IMR-90 (cell line): ENCODE data around the gene CNFN. TPM values are rescaled to one million over a fixed set of nuclear protein-coding genes. Genes with fewer than 3 reads are reported as not detected.

ENCODE experiments used
- ATAC-seq: fragments of 200-7000 bp; cut with Tn5 transposase; 2 replicates; pipeline ENCODE4 v1.9.1; 2020; ENCODE audit warnings: low read depth, mild to moderate bottlenecking, moderate library complexity
- BruUV-seq: library from RNA; stranded (reverse); fragments of 400-500 nt; replicated peaks from 2 replicates; lab custom pipeline; 2021; lab: Mats Ljungman, UMichigan
- CTCF ChIA-PET: fragments of 300-600 bp; formaldehyde crosslinking; extraction: SDS; loops from one replicate; lab custom pipeline; 2021; ENCODE audit warnings: antibody characterized with exemption; lab: Yijun Ruan, JAX
- POLR2A ChIA-PET: fragments of 300-600 bp; sonication (Branson Sonifier 250); formaldehyde crosslinking; loops from one replicate; lab custom pipeline; 2022; ENCODE audit warnings: antibody characterized with exemption; ENCODE audit not compliant: unreplicated experiment; lab: Charles Lee
- DNase-seq: peaks from one replicate; pipeline ENCODE4 v3.0.0; 2013
- H2AFZ ChIP-seq: replicated peaks from 2 replicates; pipeline ENCODE3; 2013; ENCODE audit warnings: low read length, mild to moderate bottlenecking; ENCODE audit not compliant: poor library complexity
- H2AK5ac ChIP-seq: 2 replicates; pipeline ENCODE4 v1.6.1; 2013; ENCODE audit warnings: low read depth, low read length, inconsistent platforms
- H2AK9ac ChIP-seq: replicated peaks from 2 replicates; pipeline ENCODE3; 2013; ENCODE audit warnings: mild to moderate bottlenecking, low read depth, low read length, moderate library complexity; ENCODE audit not compliant: poor library complexity
- H2BK120ac ChIP-seq: 2 replicates; pipeline ENCODE4 v1.6.1; 2013; ENCODE audit warnings: low read depth, low read length, inconsistent platforms
- H2BK15ac ChIP-seq: 3 replicates; pipeline ENCODE4 v1.6.1; 2013; ENCODE audit warnings: low read depth, low read length, inconsistent platforms
- H2BK20ac ChIP-seq: 2 replicates; pipeline ENCODE4 v1.6.1; 2013; ENCODE audit warnings: low read depth, mild to moderate bottlenecking, inconsistent platforms, low read length, moderate library complexity
- H2BK5ac ChIP-seq: 2 replicates; pipeline ENCODE4 v1.6.1; 2013; ENCODE audit warnings: mild to moderate bottlenecking, low read depth, low read length, inconsistent platforms; ENCODE audit not compliant: poor library complexity, severe bottlenecking
- H3K14ac ChIP-seq: replicated peaks from 2 replicates; pipeline ENCODE4 v1.6.1; 2013; ENCODE audit warnings: low read depth, low read length, inconsistent platforms
- H3K18ac ChIP-seq: 2 replicates; pipeline ENCODE4 v1.6.1; 2013; ENCODE audit warnings: low read depth, low read length, control low read depth
- H3K23ac ChIP-seq: 2 replicates; pipeline ENCODE4 v1.6.1; 2013; ENCODE audit warnings: low read depth, low read length, inconsistent platforms
- H3K27ac ChIP-seq: 2 replicates; pipeline ENCODE4 v1.5.1; 2013; ENCODE audit warnings: mild to moderate bottlenecking, control low read depth, low read length; ENCODE audit not compliant: insufficient read depth
- H3K27me3 ChIP-seq: 2 replicates; pipeline ENCODE4 v1.6.1; 2013; ENCODE audit warnings: low read length; ENCODE audit not compliant: control insufficient read depth, insufficient read depth
- H3K36me3 ChIP-seq: 2 replicates; pipeline ENCODE4 v1.6.1; 2013; ENCODE audit warnings: low read length, mixed read lengths; ENCODE audit not compliant: control insufficient read depth, insufficient read depth
- H3K4ac ChIP-seq: 2 replicates; pipeline ENCODE4 v1.6.1; 2013; ENCODE audit warnings: low read depth, low read length, inconsistent platforms
- H3K4me1 ChIP-seq: 2 replicates; pipeline ENCODE4 v1.6.1; 2013; ENCODE audit warnings: low read length, mixed read lengths; ENCODE audit not compliant: control insufficient read depth, insufficient read depth
- H3K4me2 ChIP-seq: 2 replicates; pipeline ENCODE4 v1.6.1; 2013; ENCODE audit warnings: low read depth, mild to moderate bottlenecking, control low read depth, low read length, moderate library complexity
- H3K4me3 ChIP-seq: 2 replicates; pipeline ENCODE4 v1.5.1; 2013; ENCODE audit warnings: low read depth, mild to moderate bottlenecking, control low read depth, low read length, moderate library complexity; ENCODE audit not compliant: insufficient read depth
- H3K56ac ChIP-seq: 2 replicates; pipeline ENCODE4 v1.6.1; 2013; ENCODE audit warnings: low read length, inconsistent platforms; ENCODE audit not compliant: insufficient read depth; ENCODE audit errors: extremely low read depth
- H3K79me1 ChIP-seq, 2 experiments: 2 replicates each; pipeline ENCODE4 v1.6.1; 2013; ENCODE audit warnings: low read length in 2 of 2, inconsistent platforms in 1 of 2, low read depth in 1 of 2
- H3K9ac ChIP-seq: 2 replicates; pipeline ENCODE4 v1.6.1; 2013; ENCODE audit warnings: low read depth, low read length, control low read depth
- H3K9me1 ChIP-seq: 2 replicates; pipeline ENCODE4 v1.6.1; 2013; ENCODE audit warnings: low read length, inconsistent platforms; ENCODE audit not compliant: insufficient read depth
- H3K9me3 ChIP-seq: 2 replicates; pipeline ENCODE4 v1.6.1; 2013; ENCODE audit warnings: low read length; ENCODE audit not compliant: control insufficient read depth, insufficient read depth
- H4K20me1 ChIP-seq: 2 replicates; pipeline ENCODE4 v1.6.1; 2013; ENCODE audit warnings: low read length, inconsistent platforms; ENCODE audit not compliant: insufficient read depth
- H4K5ac ChIP-seq: 2 replicates; pipeline ENCODE4 v1.6.1; 2013; ENCODE audit warnings: mild to moderate bottlenecking, low read depth, low read length, control low read depth
- H4K8ac ChIP-seq, 2 experiments: 2 replicates each; pipeline ENCODE4 v1.6.1; 2013; ENCODE audit warnings: low read depth in 2 of 2, low read length in 2 of 2, control low read depth in 1 of 2, inconsistent platforms in 1 of 2
- H4K91ac ChIP-seq: 2 replicates; pipeline ENCODE4 v1.6.1; 2013; ENCODE audit warnings: low read depth, low read length, inconsistent platforms; ENCODE audit not compliant: insufficient read depth
- CEBPB ChIP-seq: IDR thresholded peaks from 2 replicates; pipeline ENCODE4 v1.6.1; 2012; ENCODE audit warnings: low read depth, low read length, improper control_type of control experiment
- MAFK ChIP-seq: IDR thresholded peaks from 2 replicates; pipeline ENCODE4 v1.6.1; 2012; ENCODE audit warnings: low read depth, low read length, improper control_type of control experiment
- MXI1 ChIP-seq: IDR thresholded peaks from 2 replicates; pipeline ENCODE4 v1.6.1; 2012; ENCODE audit warnings: low read depth, mild to moderate bottlenecking, low read length, moderate library complexity, borderline replicate concordance
- WGBS, 2 experiments: methylation state at CpG; one replicate each; pipeline versions ENCODE4 v1.1.5 to v1.1.7; 2013; ENCODE audit warnings: missing lambda C conversion rate in 2 of 2; ENCODE audit not compliant: insufficient read length in 1 of 2; ENCODE audit errors: extremely low coverage in 2 of 2; 5-methylcytosine and 5-hydroxymethylcytosine counted together
- dilution Hi-C: fragments of 300-500 bp; cut with HindIII; formaldehyde crosslinking; loops from one replicate; pipeline ENCODE4 v1.14.3; 2018; ENCODE audit warnings: low sequenced_read_pairs; ENCODE audit not compliant: unreplicated experiment
- in situ Hi-C: fragments of 300-500 bp; cut with MboI; formaldehyde crosslinking; loops from 3 replicates; pipeline ENCODE4 v1.14.3; 2019; ENCODE audit warnings: low sequenced_read_pairs, inconsistent platforms, mixed read lengths
- intact Hi-C: fragments of 100-400 bp; cut with micrococcal nuclease; formaldehyde crosslinking; loops from 2 replicates; pipeline ENCODE4 v1.10.0; 2022
- polyA plus RNA-seq, 3 experiments: library from polyadenylated mRNA; depleted of rRNA; stranded (reverse); fragments of >200 nt; gene quantifications; 2 replicates each; pipeline ENCODE4 v1.2.3, GENCODE V29; 2012; ENCODE audit warnings: low replicate concordance in 1 of 3
- total RNA-seq: library from RNA; depleted of rRNA; stranded (reverse); fragments of >200 nt; gene quantifications from 2 replicates; pipeline ENCODE4 v1.2.3, GENCODE V29; 2012

Gene CNFN
- total and polyA plus RNA-seq, 2 of the 4 experiments (the other 2 are of a cell fraction), result 1.2 TPM; not detected in 1

GRCh38 chr19:42370068-42370520 is 20.0 kb downstream of the CNFN start:
- TF ChIP-seq CEBPB (no peak), MAFK (no peak), MXI1 (no peak)
- no peaks in the 10 kb centered on the region for H3K9me3 ChIP-seq
- dilution Hi-C loops (no loop called here), in situ Hi-C loops (no loop called here), intact Hi-C loops (no loop called here)
- H2BK20ac ChIP-seq, result no peak overlapping the region
- peak overlapping the region; percentile 32 for H2AFZ ChIP-seq
- H4K8ac ChIP-seq, result no peak overlapping the region
- H3K9ac ChIP-seq, result no peak overlapping the region
- no peaks in the 10 kb centered on the region for H3K27me3 ChIP-seq
- no peak overlapping the region for H3K27ac ChIP-seq
- no peak overlapping the region for H2AK5ac ChIP-seq
- H3K9me1 ChIP-seq, result peaks cover 9% of the 10 kb centered on the region
- peaks cover 2% of the 10 kb centered on the region; the same call in 1 of the 2 replicates for H3K4me1 ChIP-seq
- WGBS, 2 experiments, result 80% methylated on average over 1 of the region's 9 CpGs; no CpG with 5 or more reads in 1 of the 2 experiments
- H4K5ac ChIP-seq, result no peak overlapping the region
- POLR2A ChIA-PET, result no interaction called here
- H3K4me2 ChIP-seq, result no peak overlapping the region
- H3K36me3 ChIP-seq, result peaks cover 16% of the 10 kb centered on the region; the same call in 1 of the 2 replicates
- ATAC-seq, result no peak
- H3K4me3 ChIP-seq, result no peak overlapping the region
- H2BK120ac ChIP-seq, result no peak overlapping the region
- no peak overlapping the region for H3K4ac ChIP-seq
- no peak overlapping the region for H3K18ac ChIP-seq
- H3K23ac ChIP-seq, result no peak overlapping the region
- no TSS peak for BruUV-seq
- no peak overlapping the region for H3K14ac ChIP-seq
- peaks cover 3% of the 10 kb centered on the region; the same call in 1 of the 2 replicates for H4K20me1 ChIP-seq
- no peak for DNase-seq
- H3K56ac ChIP-seq, result no peak overlapping the region
- no peak overlapping the region for H2BK15ac ChIP-seq
- H4K91ac ChIP-seq, result no peak overlapping the region
- no peaks in the 10 kb centered on the region for H3K79me1 ChIP-seq
- no peak overlapping the region for H2BK5ac ChIP-seq
- CTCF ChIA-PET, result no interaction called here
- no peak overlapping the region for H2AK9ac ChIP-seq
